Measurements from ENCODE around the gene MYO7A. TPM values are rescaled to one million over a fixed set of nuclear protein-coding genes. Genes with fewer than 3 reads are reported as not detected.
A peak's percentile ranks its signal among the peaks of the same experiment; 100 is the strongest.

The MYO7A gene
- total and polyA plus RNA-seq, 2 of the 4 experiments (the other 2 are of a cell fraction) = 0.02 TPM; not detected in 1

DNA sequence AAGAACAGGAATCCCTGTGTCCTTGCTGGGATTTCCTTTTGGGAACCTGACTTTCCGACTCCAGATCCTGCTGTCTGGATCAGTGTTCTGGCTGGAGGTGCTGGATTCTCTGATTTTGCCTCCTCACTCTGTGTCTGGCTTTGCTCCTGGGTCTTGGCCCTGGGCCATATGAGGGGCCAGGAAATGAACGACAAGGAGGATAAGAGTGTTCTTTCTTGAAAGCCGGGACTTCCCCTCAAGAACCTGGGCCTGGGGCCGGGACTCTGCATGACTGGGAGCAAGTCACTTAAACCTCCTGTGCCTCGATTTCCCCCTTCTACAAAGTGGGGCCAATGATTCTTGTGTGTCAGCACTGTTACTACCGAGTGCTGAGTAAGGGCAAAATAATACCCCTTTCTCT, 2.9 kb upstream of the MYO7A start:
- dilution Hi-C loops (cut with HindIII; ENCODE audit: low sequenced_read_pairs, unreplicated experiment) = no loop called here
- CTCF ChIA-PET = no interaction called here

More for the DNA sequence above, 2.9 kb upstream of the MYO7A start:
- Histone ChIP-seq H2AFZ (replicated peaks; ENCODE audit: low read length, poor library complexity) (no peak overlapping the region), H4K5ac (ENCODE audit: low read depth, low read length) (no peak overlapping the region), H4K8ac (ENCODE audit: low read depth in 2 of 2, low read length in 2 of 2) (no peak overlapping the region), H2AK9ac (replicated peaks; ENCODE audit: low read depth, low read length, poor library complexity) (no peak overlapping the region), H3K9ac (ENCODE audit: low read depth, low read length) (no peak overlapping the region), H3K9me3 (ENCODE audit: control insufficient read depth, insufficient read depth, low read length) (no peaks in the 10 kb centered on the region), H3K4ac (ENCODE audit: low read depth, low read length) (no peak overlapping the region), H3K18ac (ENCODE audit: low read depth, low read length) (no peak overlapping the region), H3K14ac (replicated peaks; ENCODE audit: low read depth, low read length) (no peak overlapping the region), H3K79me1 (ENCODE audit: low read depth in 1 of 2, low read length in 2 of 2) (no peaks in the 10 kb centered on the region), H4K91ac (ENCODE audit: insufficient read depth, low read depth, low read length) (no peak overlapping the region), H3K4me3 (ENCODE audit: insufficient read depth, low read depth, low read length) (no peak overlapping the region), H3K4me1 (ENCODE audit: control insufficient read depth, insufficient read depth, low read length) (peaks cover 6% of the 10 kb centered on the region; the same call in 1 of the 2 replicates), H3K56ac (ENCODE audit: extremely low read depth, insufficient read depth, low read length) (no peak overlapping the region), H2BK5ac (ENCODE audit: low read depth, low read length, poor library complexity, severe bottlenecking) (no peak overlapping the region), H3K4me2 (ENCODE audit: low read depth, low read length) (no peak overlapping the region), H2BK20ac (ENCODE audit: low read depth, low read length) (no peak overlapping the region), H3K27me3 (ENCODE audit: control insufficient read depth, insufficient read depth, low read length) (no peaks in the 10 kb centered on the region), H3K9me1 (ENCODE audit: insufficient read depth, low read length) (no peaks in the 10 kb centered on the region), H3K23ac (ENCODE audit: low read depth, low read length) (no peak overlapping the region), H3K36me3 (ENCODE audit: control insufficient read depth, insufficient read depth, low read length) (peaks cover 14% of the 10 kb centered on the region; the same call in 1 of the 2 replicates), H2BK120ac (ENCODE audit: low read depth, low read length) (no peak overlapping the region), H3K27ac (ENCODE audit: insufficient read depth, low read length) (no peak overlapping the region), H2BK15ac (ENCODE audit: low read depth, low read length) (no peak overlapping the region), H2AK5ac (ENCODE audit: low read depth, low read length) (no peak overlapping the region), H4K20me1 (ENCODE audit: insufficient read depth, low read length) (no peaks in the 10 kb centered on the region)
- 0 out of 2 replicates have a peak, but pooled peaks have one; percentile 14 for TF ChIP-seq MAFK (IDR thresholded peaks at IDR 0.05; ENCODE audit: low read depth, low read length)
- TF ChIP-seq, protein P1, sequence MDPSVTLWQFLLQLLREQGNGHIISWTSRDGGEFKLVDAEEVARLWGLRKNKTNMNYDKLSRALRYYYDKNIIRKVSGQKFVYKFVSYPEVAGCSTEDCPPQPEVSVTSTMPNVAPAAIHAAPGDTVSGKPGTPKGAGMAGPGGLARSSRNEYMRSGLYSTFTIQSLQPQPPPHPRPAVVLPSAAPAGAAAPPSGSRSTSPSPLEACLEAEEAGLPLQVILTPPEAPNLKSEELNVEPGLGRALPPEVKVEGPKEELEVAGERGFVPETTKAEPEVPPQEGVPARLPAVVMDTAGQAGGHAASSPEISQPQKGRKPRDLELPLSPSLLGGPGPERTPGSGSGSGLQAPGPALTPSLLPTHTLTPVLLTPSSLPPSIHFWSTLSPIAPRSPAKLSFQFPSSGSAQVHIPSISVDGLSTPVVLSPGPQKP (IDR thresholded peaks at IDR 0.05; ENCODE audit: borderline replicate concordance, low read depth, low read length) = no peak
- TF ChIP-seq CEBPB (IDR thresholded peaks at IDR 0.05; ENCODE audit: low read depth, low read length) = no peak
- ATAC-seq (ENCODE audit: low read depth) (no peak), DNase-seq (no peak)
- 100% methylated on average over 1 of the region's 6 CpGs; no CpG with 5 or more reads in 1 of the 2 experiments for WGBS, 2 experiments (ENCODE audit: extremely low coverage in 2 of 2, insufficient read length in 1 of 2)
- POLR2A ChIA-PET (ENCODE audit: unreplicated experiment) = no interaction called here
- BruUV-seq (replicated peaks) = no TSS peak
- intact Hi-C loops (cut with micrococcal nuclease) = no loop called here
- in situ Hi-C loops (cut with MboI; ENCODE audit: low sequenced_read_pairs) = loop anchor here (5.0 to 10.0 kb wide), 2 partner anchors 60 to 422 kb away; no protein-coding TSS in a partner anchor
